Natural killer cell (primary cell): ENCODE data around the gene C1orf167. TPM values are rescaled to one million over a fixed set of nuclear protein-coding genes. Genes with fewer than 3 reads are reported as not detected.
"Not testable (repeated sequence)": the region's sequence is repeated elsewhere in the genome, so short reads cannot be mapped to it uniquely, and the experiment has no call there.

ENCODE experiments used
- ATAC-seq, 3 donors: fragments of 150-1000 bp in 2 of 3; fragments of 200-7000 bp in 1 of 3; cut with Tn5 transposase; 1 replicate in 1 of 3; 2 replicates in 2 of 3; pipeline ENCODE4 v1.10.0; 2021; ENCODE audit warnings: mild to moderate bottlenecking in 2 of 3, moderate library complexity in 2 of 3
- DNase-seq, 2 donors: peaks; one replicate each; pipeline versions ENCODE4 v3.0.0 to v3.0.0-alpha.2; 2013 to 2021; ENCODE audit warnings: mixed read lengths in 1 of 2
- H3K27ac ChIP-seq: one replicate; pipeline ENCODE4 v1.5.1; 2013; ENCODE audit warnings: mild to moderate bottlenecking, low read length
- H3K27me3 ChIP-seq: one replicate; pipeline ENCODE4 v1.6.1; 2013; ENCODE audit warnings: low read length; ENCODE audit not compliant: control insufficient read depth, insufficient read depth
- H3K36me3 ChIP-seq: one replicate; pipeline ENCODE4 v1.6.1; 2013; ENCODE audit warnings: low read length; ENCODE audit not compliant: control insufficient read depth, insufficient read depth
- H3K4me1 ChIP-seq: one replicate; pipeline ENCODE4 v1.6.1; 2013; ENCODE audit warnings: low read length; ENCODE audit not compliant: control insufficient read depth, insufficient read depth
- H3K4me3 ChIP-seq: one replicate; pipeline ENCODE4 v1.5.1; 2013; ENCODE audit warnings: low read length
- H3K9me3 ChIP-seq: one replicate; pipeline ENCODE4 v1.6.1; 2013; ENCODE audit warnings: low read length; ENCODE audit not compliant: control insufficient read depth, insufficient read depth
- H3K27ac Mint-ChIP-seq, 2 donors: one replicate each; pipeline ENCODE4 v1.8.0; 2022; ENCODE audit warnings: mild to moderate bottlenecking in 2 of 2, mixed read lengths in 2 of 2, moderate library complexity in 1 of 2
- H3K27me3 Mint-ChIP-seq, 2 donors: one replicate each; pipeline ENCODE4 v1.8.0; 2022; ENCODE audit warnings: low read depth in 2 of 2, mixed read lengths in 2 of 2
- H3K36me3 Mint-ChIP-seq: one replicate; pipeline ENCODE4 v1.8.0; 2022; ENCODE audit warnings: mixed read lengths
- H3K4me1 Mint-ChIP-seq, 2 donors: one replicate each; pipeline ENCODE4 v1.8.0; 2022; ENCODE audit warnings: mixed read lengths in 2 of 2
- H3K4me3 Mint-ChIP-seq: one replicate; pipeline ENCODE4 v1.8.0; 2022; ENCODE audit warnings: mild to moderate bottlenecking, moderate library complexity, mixed read lengths
- H3K9me3 Mint-ChIP-seq, 2 donors: one replicate each; pipeline ENCODE4 v1.8.0; 2022; ENCODE audit warnings: mixed read lengths in 2 of 2
- CTCF ChIP-seq: fragments of 200-600 bp; IDR thresholded peaks from one replicate; pipeline ENCODE4 v1.8.0; 2022; ENCODE audit warnings: antibody characterized with exemption
- WGBS: methylation state at CpG from one replicate; pipeline ENCODE4 v1.1.7; 2013; ENCODE audit warnings: missing lambda C conversion rate; ENCODE audit not compliant: insufficient coverage; 5-methylcytosine and 5-hydroxymethylcytosine counted together
- intact Hi-C: fragments of 100-400 bp; cut with micrococcal nuclease; formaldehyde crosslinking; loops from one replicate; pipeline ENCODE4 v1.14.2; 2022
- total RNA-seq, 4 donors: library from RNA; stranded (reverse); fragments of 120-200 nt in 1 of 4; gene quantifications; one replicate each; pipeline versions ENCODE4 v1.2.3 to v1.2.4, GENCODE V29; 2013 to 2022

Gene C1orf167
- total RNA-seq, 3 donors from 2014 or later (not counting 1 experiment from before 2014, with no cell fraction given): 0.15 TPM; not detected in 2

- 93% methylated on average over 21 of the region's 21 CpGs for WGBS
- Mint-ChIP-seq H3K4me1 (peaks cover 42 to 46% of the 10 kb centered on the region in 2 donors), H3K4me3 (no peak overlapping the region), H3K27ac (peak overlapping the region in 1 of 2 donors; percentile 95), H3K36me3 (peaks cover under 1% of the 10 kb centered on the region), H3K27me3 (no peaks in the 10 kb centered on the region), H3K9me3 (no peaks in the 10 kb centered on the region)
- Histone ChIP-seq H3K36me3 (peaks cover 33% of the 10 kb centered on the region), H3K27me3 (no peaks in the 10 kb centered on the region), H3K4me1 (peaks cover 38% of the 10 kb centered on the region), H3K4me3 (no peak overlapping the region), H3K9me3 (no peaks in the 10 kb centered on the region), H3K27ac (no peak overlapping the region)
- TF ChIP-seq CTCF: no peak
- ATAC-seq: no peak
- intact Hi-C loops: loop anchor here (10.0 kb wide), 1 partner anchor 146 kb away; the partner anchor contains the start of genes FBXO2 and FBXO44
- DNase-seq: no peak
Measured at GRCh38 chr1:11800756-11801433, 38.9 kb downstream of the C1orf167 start.

GRCh38 chr1:11802616-11802972, 40.6 kb downstream of the C1orf167 start:
- TF ChIP-seq CTCF: no peak
- Histone ChIP-seq H3K36me3 (peaks cover 22% of the 10 kb centered on the region), H3K27me3 (no peaks in the 10 kb centered on the region), H3K4me1 (peaks cover 48% of the 10 kb centered on the region), H3K4me3 (peak overlapping the region; percentile 53), H3K9me3 (no peaks in the 10 kb centered on the region), H3K27ac (peak overlapping the region; percentile 59)
- H3K27ac Mint-ChIP-seq: peak overlapping the region; percentile 95 to 97
- no peaks in the 10 kb centered on the region for H3K9me3 Mint-ChIP-seq
- intact Hi-C loops: loop anchor here (2.0 to 10.0 kb wide), 2 partner anchors 66 to 148 kb away; partner anchors contain the start of genes AGTRAP, FBXO2 and FBXO44
- 39% methylated on average over 6 of the region's 6 CpGs for WGBS
- DNase-seq (peak in 1 of 2 donors; percentile 25), ATAC-seq (no peak)
- peak overlapping the region; percentile 99 for H3K4me3 Mint-ChIP-seq
- H3K36me3 Mint-ChIP-seq: no peaks in the 10 kb centered on the region
- H3K4me1 Mint-ChIP-seq: peaks cover 58 to 60% of the 10 kb centered on the region in 2 donors
- no peaks in the 10 kb centered on the region for H3K27me3 Mint-ChIP-seq

GRCh38 chr1:11802973-11803885, 41.2 kb downstream of the C1orf167 start:
- intact Hi-C loops: loop anchor here (2.0 to 10.0 kb wide), 2 partner anchors 66 to 148 kb away; partner anchors contain the start of genes AGTRAP, FBXO2 and FBXO44
- DNase-seq: peak; percentile 72 to 85
- no peak for TF ChIP-seq CTCF
- WGBS: 8% methylated on average over 28 of the region's 28 CpGs
- H3K27me3 Mint-ChIP-seq: no peaks in the 10 kb centered on the region
- Histone ChIP-seq H3K27me3 (no peaks in the 10 kb centered on the region), H3K4me3 (peak overlapping the region; percentile 53), H3K4me1 (peaks cover 48% of the 10 kb centered on the region), H3K9me3 (no peaks in the 10 kb centered on the region), H3K36me3 (peaks cover 21% of the 10 kb centered on the region), H3K27ac (peak overlapping the region; percentile 59)
- H3K9me3 Mint-ChIP-seq: no peaks in the 10 kb centered on the region
- no peaks in the 10 kb centered on the region for H3K36me3 Mint-ChIP-seq
- peak overlapping the region; percentile 99 for H3K4me3 Mint-ChIP-seq
- peak overlapping the region; percentile 95 to 97 for H3K27ac Mint-ChIP-seq
- peak; percentile 52 to 70 (median 53) for ATAC-seq
- peaks cover 65 to 66% of the 10 kb centered on the region in 2 donors for H3K4me1 Mint-ChIP-seq

GRCh38 chr1:11803924-11804665, 42.1 kb downstream of the C1orf167 start:
- not testable (repeated sequence) for H3K27me3 Mint-ChIP-seq, H3K9me3 ChIP-seq, ATAC-seq, DNase-seq, H3K36me3 Mint-ChIP-seq, H3K4me3 ChIP-seq, H3K9me3 Mint-ChIP-seq, H3K27me3 ChIP-seq
- Mint-ChIP-seq H3K4me3 (peak overlapping the region; percentile 99), H3K27ac (peak overlapping the region; percentile 95 to 97), H3K4me1 (peaks cover 68% of the 10 kb centered on the region in 2 donors)
- 73% methylated on average over 9 of the region's 9 CpGs for WGBS
- H3K36me3 ChIP-seq: peaks cover 18% of the 10 kb centered on the region
- intact Hi-C loops: loop anchor here (2.0 to 10.0 kb wide), 2 partner anchors 67 to 149 kb away; partner anchors contain the start of genes AGTRAP, FBXO2 and FBXO44
- peaks cover 48% of the 10 kb centered on the region for H3K4me1 ChIP-seq
- H3K27ac ChIP-seq: peak overlapping the region; percentile 34
